SK-N-SH (cell line): ENCODE measurements around the gene ZNF516. TPM values are rescaled to one million over a fixed set of nuclear protein-coding genes. Genes with fewer than 3 reads are reported as not detected.

Source experiments
- CTCF ChIA-PET: fragments of 300-600, 350-600 bp; formaldehyde crosslinking; extraction: SDS; loops from one replicate; lab custom pipeline; 2021; lab: Yijun Ruan, JAX
- POLR2A ChIA-PET: fragments of 350-600 bp; sonication (Branson Sonifier 250); formaldehyde crosslinking; extraction: SDS; loops from one replicate; lab custom pipeline; 2020; ENCODE audit warnings: antibody characterized with exemption, inconsistent platforms; lab: Yijun Ruan, JAX
- DNase-seq: peaks from one replicate; pipeline ENCODE4 v3.0.0; 2012
- H2AFZ ChIP-seq: fragments of 200-600 bp; sonication (generic); 2 replicates; pipeline ENCODE4 v1.8.1; 2016; ENCODE audit warnings: antibody characterized with exemption, mild to moderate bottlenecking, low read depth
- H3F3A ChIP-seq: fragments of 200-600 bp; sonication (generic); replicated peaks from 2 replicates; pipeline ENCODE3; 2016; ENCODE audit warnings: antibody characterized with exemption, mild to moderate bottlenecking; ENCODE audit not compliant: insufficient read depth
- H3K27ac ChIP-seq, 2 experiments: fragments of 200-500 bp in 1 of 2; fragments of 200-600 bp in 1 of 2; sonication (Bioruptor generic) in 1 of 2; sonication (generic), shearing (Covaris generic) in 1 of 2; 2 replicates each; pipeline versions ENCODE4 v1.5.1 to v1.6.1; 2014 to 2016; ENCODE audit warnings: low read depth in 2 of 2, inconsistent platforms in 1 of 2, low read length in 1 of 2, mild to moderate bottlenecking in 1 of 2, mixed read lengths in 1 of 2
- H3K27me3 ChIP-seq: fragments of 200-600 bp; sonication (generic), shearing (Covaris generic); 2 replicates; pipeline ENCODE4 v1.6.1; 2016; ENCODE audit warnings: mixed run types; ENCODE audit not compliant: insufficient read depth
- H3K36me3 ChIP-seq, 2 experiments: fragments of 200-500 bp in 1 of 2; fragments of 200-600 bp in 1 of 2; sonication (Bioruptor generic) in 1 of 2; sonication (generic) in 1 of 2; replicated peaks in 1 of 2; 2 replicates each; pipeline versions ENCODE3 to v1.5.1; 2014 to 2016; ENCODE audit warnings: low read length in 1 of 2, mild to moderate bottlenecking in 1 of 2; ENCODE audit not compliant: insufficient read depth in 2 of 2, control insufficient read depth in 1 of 2
- H3K4me1 ChIP-seq, 2 experiments: fragments of 200-500 bp in 1 of 2; fragments of 200-600 bp in 1 of 2; sonication (Bioruptor generic) in 1 of 2; sonication (generic), shearing (Covaris generic) in 1 of 2; 2 replicates each; pipeline versions ENCODE4 v1.5.1 to v1.6.1; 2014 to 2016; ENCODE audit warnings: low read depth in 1 of 2, low read length in 1 of 2, mixed run types in 1 of 2; ENCODE audit not compliant: insufficient read depth in 2 of 2, control insufficient read depth in 1 of 2
- H3K4me2 ChIP-seq: fragments of 200-600 bp; sonication (generic), shearing (Covaris generic); 2 replicates; pipeline ENCODE4 v1.6.1; 2017; ENCODE audit warnings: mixed run types
- H3K4me3 ChIP-seq, 2 experiments: fragments of 200-500 bp in 1 of 2; fragments of 200-600 bp in 1 of 2; sonication (Bioruptor generic) in 1 of 2; sonication (generic), shearing (Covaris generic) in 1 of 2; 2 replicates each; pipeline versions ENCODE4 v1.5.1 to v1.8.1; 2014 to 2016; ENCODE audit warnings: low read depth in 2 of 2, inconsistent platforms in 1 of 2, low read length in 1 of 2, mild to moderate bottlenecking in 1 of 2, mixed read lengths in 1 of 2, moderate library complexity in 1 of 2
- H3K79me2 ChIP-seq: fragments of 200-600 bp; sonication (generic); 2 replicates; pipeline ENCODE4 v1.8.1; 2017; ENCODE audit warnings: mild to moderate bottlenecking; ENCODE audit not compliant: insufficient read depth
- H3K9ac ChIP-seq: fragments of 200-600 bp; sonication (generic); 2 replicates; pipeline ENCODE4 v1.6.1; 2017; ENCODE audit warnings: mixed run types
- H3K9me2 ChIP-seq: fragments of 200-600 bp; sonication (generic); 2 replicates; pipeline ENCODE4 v1.6.1; 2017; ENCODE audit warnings: mixed run types
- H3K9me3 ChIP-seq: fragments of 200-600 bp; sonication (generic); 2 replicates; pipeline ENCODE4 v1.6.1; 2017; ENCODE audit warnings: mixed run types, mild to moderate bottlenecking, moderate library complexity
- H4K20me1 ChIP-seq: fragments of 200-600 bp; sonication (generic); 2 replicates; pipeline ENCODE4 v1.6.1; 2017; ENCODE audit warnings: mild to moderate bottlenecking, mixed run types; ENCODE audit not compliant: insufficient read depth
- EP300 ChIP-seq, 2 experiments: IDR thresholded peaks; 2 replicates each; pipeline versions ENCODE4 v1.4.0 to v1.6.1; 2012; ENCODE audit warnings: borderline replicate concordance in 1 of 2, low read depth in 1 of 2, low read length in 1 of 2
- FOSL2 ChIP-seq: IDR thresholded peaks from 2 replicates; pipeline ENCODE4 v1.4.0; 2012; ENCODE audit warnings: low read depth, mild to moderate bottlenecking, moderate library complexity, borderline replicate concordance
- FOXJ3 ChIP-seq: sonication (generic); formaldehyde crosslinking; IDR thresholded peaks from 2 replicates; pipeline ENCODE4 v1.5.1; 2020; ENCODE audit warnings: mild to moderate bottlenecking, missing genetic modification reagents
- GABPA ChIP-seq: IDR thresholded peaks from 2 replicates; pipeline ENCODE4 v1.4.0; 2012; ENCODE audit warnings: low read depth, mild to moderate bottlenecking
- GATA2 ChIP-seq: sonication (generic); formaldehyde crosslinking; IDR thresholded peaks from 2 replicates; pipeline ENCODE4 v1.5.0; 2020; ENCODE audit warnings: mild to moderate bottlenecking, missing genetic modification reagents
- JUND ChIP-seq: IDR thresholded peaks from 2 replicates; pipeline ENCODE4 v1.4.0; 2012
- MAX ChIP-seq: IDR thresholded peaks from 2 replicates; pipeline ENCODE4 v1.4.0; 2012; ENCODE audit warnings: low read depth
- MXI1 ChIP-seq: IDR thresholded peaks from 2 replicates; pipeline ENCODE4 v1.6.1; 2012; ENCODE audit warnings: mild to moderate bottlenecking, low read depth, low read length, improper control_type of control experiment
- RCOR1 ChIP-seq: fragments of 150-350 bp; IDR thresholded peaks from 2 replicates; pipeline ENCODE4 v1.6.1; 2017; ENCODE audit warnings: antibody characterized with exemption, low read length
- RXRA ChIP-seq: IDR thresholded peaks from 2 replicates; pipeline ENCODE4 v1.4.0; 2012; ENCODE audit warnings: low read depth, mild to moderate bottlenecking, borderline replicate concordance
- TEAD4 ChIP-seq: IDR thresholded peaks from 2 replicates; pipeline ENCODE4 v1.4.0; 2012; ENCODE audit warnings: mild to moderate bottlenecking, borderline replicate concordance; ENCODE audit not compliant: insufficient read depth
- USF1 ChIP-seq: IDR thresholded peaks from 2 replicates; pipeline ENCODE4 v1.4.0; 2012; ENCODE audit warnings: low read depth, borderline replicate concordance
- USF2 ChIP-seq: fragments of 150-350 bp; IDR thresholded peaks from 2 replicates; pipeline ENCODE4 v1.6.1; 2017; ENCODE audit warnings: antibody characterized with exemption, low read length, low read depth, borderline replicate concordance
- YY1 ChIP-seq: IDR thresholded peaks from 2 replicates; pipeline ENCODE4 v1.4.0; 2012; ENCODE audit warnings: low read depth, mild to moderate bottlenecking
- WGBS: methylation state at CpG from one replicate; pipeline ENCODE4 v1.1.6; 2017; ENCODE audit warnings: low lambda C conversion rate; 5-methylcytosine and 5-hydroxymethylcytosine counted together
- polyA plus RNA-seq, 3 experiments: library from polyadenylated mRNA; depleted of rRNA; stranded (reverse); fragments of >200 nt; gene quantifications; 2 replicates each; pipeline ENCODE4 v1.2.3, GENCODE V29; 2012
- TF ChIP-seq, protein P1 (sequence below): IDR thresholded peaks from 2 replicates; pipeline ENCODE4 v1.4.0; 2012; ENCODE audit warnings: low read depth, borderline replicate concordance

ZNF516 gene
- polyA plus RNA-seq, 1 of the 3 experiments (the other 2 are of a cell fraction) = 4.4 TPM

DNA sequence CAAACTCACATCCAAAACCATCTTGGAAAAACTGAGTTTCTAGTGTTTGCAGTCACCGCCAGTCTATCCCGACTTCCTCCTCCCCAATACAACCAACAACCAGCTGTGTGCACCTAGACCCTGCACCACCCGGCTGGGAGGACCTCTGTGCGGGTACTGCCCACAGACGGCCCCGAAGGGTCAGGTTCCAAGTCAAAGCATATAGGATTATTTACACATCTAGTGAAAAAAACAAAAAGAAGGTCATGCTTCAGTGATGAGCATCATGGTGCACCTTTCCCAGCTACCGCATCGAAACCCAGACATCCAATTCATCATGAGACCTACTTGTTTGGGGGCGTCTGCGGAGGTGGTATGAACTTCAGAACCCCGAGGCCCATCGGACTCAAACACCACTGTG is 124.8 kb downstream of the ZNF516 start:
- DNase-seq = no peak
- POLR2A ChIA-PET = no interaction called here
- WGBS = 76% methylated on average over 12 of the region's 12 CpGs

DNA sequence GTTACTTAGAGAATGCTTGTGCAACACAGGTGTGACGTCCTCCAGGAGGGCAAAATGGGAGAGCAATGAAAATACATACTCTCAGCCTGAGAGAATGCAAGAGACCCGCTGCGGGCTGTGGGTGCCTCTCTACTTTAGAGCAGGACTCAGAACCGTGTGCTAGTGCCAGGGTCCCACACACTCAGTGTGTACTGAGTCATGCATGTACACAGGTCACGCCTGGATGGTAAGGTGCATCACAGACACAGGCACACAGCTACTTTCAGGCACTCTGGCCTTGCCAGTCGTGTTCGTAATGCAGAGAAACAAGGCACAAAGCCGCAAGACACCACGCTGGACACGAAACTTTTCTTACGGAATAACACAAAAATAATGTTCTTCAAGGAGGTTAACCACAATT is 125.3 kb downstream of the ZNF516 start:
- Histone ChIP-seq H3K9ac (no peak overlapping the region), H3K9me3 (no peaks in the 10 kb centered on the region), H3K4me2 (no peak overlapping the region), H3K27ac (no peak overlapping the region), H2AFZ (no peak overlapping the region), H3K79me2 (no peaks in the 10 kb centered on the region), H3K4me1 (no peaks in the 10 kb centered on the region), H3F3A (no peaks in the 10 kb centered on the region), H3K36me3 (peaks cover 0 to 11% of the 10 kb centered on the region in 2 experiments), H3K9me2 (no peaks in the 10 kb centered on the region), H3K27me3 (no peaks in the 10 kb centered on the region), H4K20me1 (no peaks in the 10 kb centered on the region), H3K4me3 (no peak overlapping the region)
- CTCF ChIA-PET = no interaction called here
- no peak for TF ChIP-seq FOSL2
- TF ChIP-seq GABPA = no peak
- TF ChIP-seq MAX = no peak
- TF ChIP-seq, protein P1, sequence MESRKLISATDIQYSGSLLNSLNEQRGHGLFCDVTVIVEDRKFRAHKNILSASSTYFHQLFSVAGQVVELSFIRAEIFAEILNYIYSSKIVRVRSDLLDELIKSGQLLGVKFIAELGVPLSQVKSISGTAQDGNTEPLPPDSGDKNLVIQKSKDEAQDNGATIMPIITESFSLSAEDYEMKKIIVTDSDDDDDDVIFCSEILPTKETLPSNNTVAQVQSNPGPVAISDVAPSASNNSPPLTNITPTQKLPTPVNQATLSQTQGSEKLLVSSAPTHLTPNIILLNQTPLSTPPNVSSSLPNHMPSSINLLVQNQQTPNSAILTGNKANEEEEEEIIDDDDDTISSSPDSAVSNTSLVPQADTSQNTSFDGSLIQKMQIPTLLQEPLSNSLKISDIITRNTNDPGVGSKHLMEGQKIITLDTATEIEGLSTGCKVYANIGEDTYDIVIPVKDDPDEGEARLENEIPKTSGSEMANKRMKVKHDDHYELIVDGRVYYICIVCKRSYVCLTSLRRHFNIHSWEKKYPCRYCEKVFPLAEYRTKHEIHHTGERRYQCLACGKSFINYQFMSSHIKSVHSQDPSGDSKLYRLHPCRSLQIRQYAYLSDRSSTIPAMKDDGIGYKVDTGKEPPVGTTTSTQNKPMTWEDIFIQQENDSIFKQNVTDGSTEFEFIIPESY = no peak
- no peak for TF ChIP-seq RXRA
- no peak for TF ChIP-seq GATA2 (CRISPR knock-in tag)
- TF ChIP-seq MXI1 = no peak
- TF ChIP-seq FOXJ3 (CRISPR knock-in tag) = no peak
- WGBS = 78% methylated on average over 10 of the region's 11 CpGs
- POLR2A ChIA-PET = no interaction called here
- DNase-seq = no peak

More for the DNA sequence above, 124.8 kb downstream of the ZNF516 start:
- H3K9ac ChIP-seq = no peak overlapping the region
- H3K9me3 ChIP-seq = no peaks in the 10 kb centered on the region
- TF ChIP-seq EP300 (IDR thresholded peaks at IDR 0.05; ENCODE audit: borderline replicate concordance in 1 of 2, low read depth in 1 of 2, low read length in 1 of 2) (no peak), RCOR1 (no peak), JUND (no peak), TEAD4 (no peak), YY1 (no peak), USF2 (no peak), MXI1 (no peak), FOXJ3 (CRISPR knock-in tag) (no peak), USF1 (no peak)
- no peaks in the 10 kb centered on the region for H3K79me2 ChIP-seq
- H3F3A ChIP-seq = no peaks in the 10 kb centered on the region
- H3K4me3 ChIP-seq = no peak overlapping the region
- no peaks in the 10 kb centered on the region for H3K27me3 ChIP-seq
- no peak overlapping the region for H2AFZ ChIP-seq
- peaks cover 0 to 11% of the 10 kb centered on the region in 2 experiments for H3K36me3 ChIP-seq
- no peaks in the 10 kb centered on the region for H3K9me2 ChIP-seq
- H3K4me1 ChIP-seq = no peaks in the 10 kb centered on the region
- CTCF ChIA-PET = interaction anchor here (1.1 kb wide), 1 partner anchor 28 kb away, joined by 3 read pairs; no protein-coding TSS in a partner anchor
- H3K4me2 ChIP-seq = no peak overlapping the region
- H3K27ac ChIP-seq = no peak overlapping the region
- H4K20me1 ChIP-seq = no peaks in the 10 kb centered on the region
